Measurements from ENCODE around the gene PDK2.
"Not testable (repeated sequence)": the region's sequence is repeated elsewhere in the genome, so short reads cannot be mapped to it uniquely, and the experiment has no call there.

Gene PDK2

GRCh38 chr17:50058296-50058953, 36.7 kb upstream of the PDK2 start:
- DNase-seq = no peak

GRCh38 chr17:50059256-50059655, 35.9 kb upstream of the PDK2 start:
- DNase-seq = no peak

GRCh38 chr17:50059759-50060273, 35.3 kb upstream of the PDK2 start:
- peak; percentile 80 for DNase-seq

GRCh38 chr17:50060951-50061712, 34.0 kb upstream of the PDK2 start:
- DNase-seq = peak; percentile 81

- DNase-seq = not testable (repeated sequence)
Measured at GRCh38 chr17:50061713-50062045, 33.5 kb upstream of the PDK2 start.

GRCh38 chr17:50062293-50063243, 32.6 kb upstream of the PDK2 start:
- peak; percentile 94 for DNase-seq

- DNase-seq = peak; percentile 64
Measured at GRCh38 chr17:50063561-50064252, 31.4 kb upstream of the PDK2 start.

- peak; percentile 99 for DNase-seq
Measured at GRCh38 chr17:50064253-50065001, 30.7 kb upstream of the PDK2 start.

GRCh38 chr17:50065056-50065455, 30.1 kb upstream of the PDK2 start:
- no peak for DNase-seq

GRCh38 chr17:50066995-50067394, 28.2 kb upstream of the PDK2 start:
- DNase-seq = no peak

- DNase-seq = no peak
Measured at GRCh38 chr17:50067996-50068395, 27.2 kb upstream of the PDK2 start.

GRCh38 chr17:50070908-50071680, 24.1 kb upstream of the PDK2 start:
- DNase-seq = no peak

GRCh38 chr17:50071692-50072091, 23.5 kb upstream of the PDK2 start:
- DNase-seq = no peak

GRCh38 chr17:50072130-50072529, 23.0 kb upstream of the PDK2 start:
- DNase-seq = no peak

- no peak for DNase-seq
Measured at GRCh38 chr17:50072925-50073324, 22.2 kb upstream of the PDK2 start.

- no peak for DNase-seq
Measured at GRCh38 chr17:50074227-50074626, 20.9 kb upstream of the PDK2 start.

- DNase-seq = no peak
Measured at GRCh38 chr17:50075446-50076032, 19.6 kb upstream of the PDK2 start.

GRCh38 chr17:50076221-50076590, 18.9 kb upstream of the PDK2 start:
- no peak for DNase-seq

GRCh38 chr17:50076591-50077235, 18.4 kb upstream of the PDK2 start:
- no peak for DNase-seq

- no peak for DNase-seq
Measured at GRCh38 chr17:50078430-50078829, 16.7 kb upstream of the PDK2 start.
